NCI-H460 (cell line): ENCODE measurements around the gene STK4. TPM values are rescaled to one million over a fixed set of nuclear protein-coding genes. Genes with fewer than 3 reads are reported as not detected.
"Not testable (repeated sequence)": the region's sequence is repeated elsewhere in the genome, so short reads cannot be mapped to it uniquely, and the experiment has no call there.

Source experiments
- DNase-seq: peaks from one replicate; pipeline ENCODE4 v3.0.0-alpha.2; 2016; ENCODE audit warnings: low read depth; ENCODE audit errors: extremely low read depth
- total RNA-seq: library from RNA; depleted of rRNA; stranded (reverse); fragments of >200 nt; shearing (Covaris generic); gene quantifications from 2 replicates; pipeline ENCODE4 v1.2.3, GENCODE V29; 2014

STK4 gene
- total RNA-seq, 1 experiment from 2014 or later = 42.4 TPM

- no peak for DNase-seq
These were observed 83.7 kb downstream of the STK4 start for GRCh38 chr20:45049904-45050471.

- DNase-seq = no peak
These were observed 85.1 kb downstream of the STK4 start for GRCh38 chr20:45051204-45052060.

GRCh38 chr20:45052698-45053429 is 86.6 kb downstream of the STK4 start:
- DNase-seq = no peak

- DNase-seq = no peak
These were observed 87.4 kb downstream of the STK4 start for GRCh38 chr20:45053430-45054351.

- DNase-seq = no peak
These were observed 88.7 kb downstream of the STK4 start for GRCh38 chr20:45055056-45055455.

GRCh38 chr20:45056473-45057173 is 90.3 kb downstream of the STK4 start:
- DNase-seq = no peak

- no peak for DNase-seq
These were observed 92.0 kb downstream of the STK4 start for GRCh38 chr20:45058168-45058850.

DNA sequence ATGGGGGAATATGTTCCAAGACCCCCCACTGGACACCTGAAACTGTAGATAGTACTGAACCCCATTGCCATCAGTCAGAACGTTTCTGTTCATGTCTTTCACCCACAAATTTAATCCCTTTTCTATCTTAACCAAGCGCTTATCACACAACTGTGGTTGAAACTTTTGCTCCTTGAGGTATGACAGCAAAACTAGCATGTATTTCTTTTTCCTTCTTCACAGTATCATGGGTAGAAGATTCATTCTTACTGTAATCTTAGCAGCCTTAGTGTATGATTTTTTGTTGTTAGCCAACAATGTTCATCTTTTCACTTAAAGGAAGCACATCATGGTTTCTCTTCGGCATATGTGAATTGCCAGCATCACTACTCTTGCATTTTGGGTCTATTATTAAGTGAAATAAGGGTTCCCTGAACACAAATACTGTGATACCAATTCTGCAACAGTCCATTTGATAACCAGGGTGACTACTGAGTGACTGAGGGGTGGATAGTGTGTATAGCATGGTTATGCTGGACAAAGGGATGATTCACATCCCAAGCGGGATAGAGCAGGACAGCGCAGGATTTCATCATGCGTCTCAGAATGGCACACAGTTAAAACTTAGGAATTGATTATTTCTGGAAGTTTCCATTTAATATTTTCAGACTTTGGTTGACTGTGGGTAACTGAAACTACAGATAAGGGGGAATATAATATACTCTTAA is 92.9 kb downstream of the STK4 start:
- no peak for DNase-seq

DNA sequence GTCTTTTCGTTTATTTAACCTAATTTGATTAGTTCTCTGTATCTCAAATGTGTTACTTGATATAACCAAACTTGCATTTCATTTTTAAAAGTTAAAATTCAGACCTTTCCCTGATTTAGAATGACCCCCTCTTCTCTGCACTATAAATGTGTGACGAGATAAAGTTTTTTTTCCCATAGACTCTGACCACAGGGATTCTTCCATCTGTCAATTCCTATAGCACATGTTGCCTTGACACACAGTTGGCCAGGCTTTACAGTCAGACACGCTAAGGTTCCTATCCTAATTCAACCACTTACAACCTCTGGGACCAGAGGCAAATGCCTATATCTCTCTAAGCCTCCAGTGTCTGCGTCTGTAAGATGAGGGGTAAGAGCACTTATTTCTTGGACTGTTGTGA is 94.0 kb downstream of the STK4 start:
- no peak for DNase-seq

GRCh38 chr20:45061244-45061643 is 94.9 kb downstream of the STK4 start:
- DNase-seq = peak; percentile 37

- DNase-seq = not testable (repeated sequence)
These were observed 96.8 kb downstream of the STK4 start for GRCh38 chr20:45063107-45063506.

- DNase-seq = no peak
These were observed 98.5 kb downstream of the STK4 start for GRCh38 chr20:45064812-45065211.

GRCh38 chr20:45066372-45066771 is 100.1 kb downstream of the STK4 start:
- no peak for DNase-seq

- DNase-seq = no peak
These were observed 100.8 kb downstream of the STK4 start for GRCh38 chr20:45067087-45067486.

DNA sequence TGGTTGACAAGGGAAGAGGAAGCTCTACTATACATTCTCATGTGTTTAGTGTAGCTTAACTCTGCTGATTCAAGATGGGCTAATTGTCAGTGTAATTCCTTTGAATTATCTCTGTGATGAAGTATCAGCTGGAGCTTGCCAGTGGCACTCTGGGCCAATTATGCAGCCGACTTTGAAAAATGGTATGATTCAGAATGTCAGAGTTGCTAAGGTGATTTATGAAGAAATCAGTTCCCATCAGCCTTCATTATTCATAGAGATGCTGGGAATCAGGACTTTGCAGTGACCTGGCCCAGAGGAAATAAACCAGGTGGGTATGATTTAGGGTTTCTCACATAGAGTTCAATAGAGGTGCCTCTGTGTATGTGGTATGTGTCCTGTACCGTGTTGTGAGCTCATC is 101.2 kb downstream of the STK4 start:
- DNase-seq = no peak

- DNase-seq = no peak
These were observed 102.9 kb downstream of the STK4 start for GRCh38 chr20:45069261-45069660.

GRCh38 chr20:45070932-45071632 is 104.8 kb downstream of the STK4 start:
- no peak for DNase-seq

GRCh38 chr20:45072066-45072465 is 105.8 kb downstream of the STK4 start:
- no peak for DNase-seq
